ENCODE measurements around the gene CRISPLD2. TPM values are rescaled to one million over a fixed set of nuclear protein-coding genes. Genes with fewer than 3 reads are reported as not detected.

The CRISPLD2 gene
- polyA plus RNA-seq, 1 experiment, result 103 TPM

DNA sequence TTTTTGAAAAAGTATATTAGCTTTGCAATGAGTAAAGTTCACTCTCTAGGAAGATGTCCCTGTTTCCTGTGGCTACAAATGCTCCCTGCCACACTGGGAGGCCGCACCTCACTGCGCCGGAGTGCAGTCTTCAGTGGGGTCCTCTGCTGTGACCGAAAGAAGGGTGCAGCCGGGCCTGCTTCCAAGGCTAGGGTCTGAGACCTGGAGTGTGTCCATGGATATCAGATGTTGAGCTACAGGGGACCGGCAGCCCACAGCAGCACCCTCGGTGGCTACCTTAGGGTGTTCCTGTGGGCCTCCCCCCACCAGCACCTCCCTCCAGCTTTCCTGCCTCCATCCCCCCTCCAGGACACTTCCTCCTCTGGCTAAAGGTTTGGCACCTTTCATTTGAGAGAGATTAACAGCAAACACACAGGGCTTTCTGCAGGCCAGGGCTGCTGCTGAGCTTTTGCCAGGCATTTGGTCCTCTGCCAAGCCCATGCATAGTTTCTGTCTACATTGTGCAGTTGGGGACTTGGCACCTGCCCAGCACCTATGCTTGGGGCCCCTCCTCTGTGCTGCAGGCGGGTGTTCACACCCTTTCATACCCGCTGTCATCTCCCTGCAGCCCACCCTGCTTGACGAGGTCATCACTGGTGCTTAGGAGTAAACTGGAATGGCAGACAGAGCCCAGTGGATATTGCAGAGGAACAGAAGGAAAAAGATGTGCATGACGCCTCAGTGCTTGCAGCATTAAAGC, 33.8 kb upstream of the CRISPLD2 start:
- CTCF ChIA-PET, result interaction anchor here (0.8 kb wide), 1 partner anchor 186 kb away, joined by 4 read pairs; no protein-coding TSS in a partner anchor
- Histone ChIP-seq H3K27ac (ENCODE audit: low read depth, low read length) (peak overlapping the region; percentile 11), H3K4me3 (ENCODE audit: low read depth, low read length) (no peak overlapping the region), H3K9me3 (ENCODE audit: control insufficient read depth, insufficient read depth, low read length) (no peaks in the 10 kb centered on the region; the same call in 1 of the 2 replicates), H3K27me3 (ENCODE audit: control insufficient read depth, insufficient read depth, low read length) (no peaks in the 10 kb centered on the region)
- no peak for TF ChIP-seq CTCF (IDR thresholded peaks at IDR 0.05; ENCODE audit: low read depth, low read length)
- POLR2A ChIA-PET, result interaction anchor here (0.6 to 1.6 kb wide), 4 partner anchors 10 to 47 kb away, joined by 3 to 9 read pairs (median 6); partner anchors contain the start of gene CRISPLD2
- DNase-seq (ENCODE audit: low read depth, low spot score), result no peak

GRCh38 chr16:84786605-84787262, 33.1 kb upstream of the CRISPLD2 start:
- no peak overlapping the region for H3K27ac ChIP-seq (ENCODE audit: low read depth, low read length)
- CTCF ChIA-PET, result no interaction called here
- no peak for TF ChIP-seq CTCF (IDR thresholded peaks at IDR 0.05; ENCODE audit: low read depth, low read length)
- no peak overlapping the region for H3K4me3 ChIP-seq (ENCODE audit: low read depth, low read length)
- POLR2A ChIA-PET, result interaction anchor here (0.6 to 1.6 kb wide), 2 partner anchors 9 to 21 kb away, joined by 3 to 7 read pairs; no protein-coding TSS in a partner anchor
- no peaks in the 10 kb centered on the region; the same call in 1 of the 2 replicates for H3K9me3 ChIP-seq (ENCODE audit: control insufficient read depth, insufficient read depth, low read length)
- no peaks in the 10 kb centered on the region for H3K27me3 ChIP-seq (ENCODE audit: control insufficient read depth, insufficient read depth, low read length)
- no peak for DNase-seq (ENCODE audit: low read depth, low spot score)

- TF ChIP-seq CTCF (IDR thresholded peaks at IDR 0.05; ENCODE audit: low read depth, low read length), result no peak
- DNase-seq (ENCODE audit: low read depth, low spot score), result no peak
- no peaks in the 10 kb centered on the region; the same call in 1 of the 2 replicates for H3K9me3 ChIP-seq (ENCODE audit: control insufficient read depth, insufficient read depth, low read length)
- ChIA-PET CTCF (no interaction called here), POLR2A (interaction anchor here (0.6 kb wide), 1 partner anchor 22 kb away, joined by 3 read pairs; no protein-coding TSS in a partner anchor)
- H3K4me3 ChIP-seq (ENCODE audit: low read depth, low read length), result no peak overlapping the region
- no peak overlapping the region for H3K27ac ChIP-seq (ENCODE audit: low read depth, low read length)
- no peaks in the 10 kb centered on the region for H3K27me3 ChIP-seq (ENCODE audit: control insufficient read depth, insufficient read depth, low read length)
Observed at GRCh38 chr16:84787263-84787622, 32.5 kb upstream of the CRISPLD2 start.

DNA sequence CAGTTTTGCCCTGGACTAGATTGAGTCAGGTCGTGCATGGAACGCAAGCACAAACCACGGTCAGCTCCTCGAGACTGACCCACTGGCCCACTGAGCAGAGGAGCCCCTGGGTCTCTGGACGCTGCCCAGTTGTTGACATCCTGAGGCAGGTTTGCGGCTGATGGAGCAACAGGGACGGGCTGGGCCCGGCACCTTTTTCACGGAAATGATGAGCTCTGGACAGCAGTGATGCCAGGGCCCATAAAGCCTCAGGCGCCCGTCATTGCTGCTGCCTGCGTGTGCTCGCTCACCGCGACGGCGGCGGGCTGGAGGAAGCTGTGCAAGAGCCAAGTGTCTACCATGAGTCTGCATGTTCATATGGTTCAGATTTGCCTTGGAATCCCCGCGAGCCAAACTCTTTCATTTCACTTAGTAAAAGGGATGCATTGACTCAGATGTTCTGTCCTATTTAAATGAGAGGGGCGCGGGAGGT, 30.8 kb upstream of the CRISPLD2 start:
- no peak overlapping the region for H3K27ac ChIP-seq (ENCODE audit: low read depth, low read length)
- DNase-seq (ENCODE audit: low read depth, low spot score), result no peak
- no peaks in the 10 kb centered on the region; the same call in 1 of the 2 replicates for H3K9me3 ChIP-seq (ENCODE audit: control insufficient read depth, insufficient read depth, low read length)
- H3K4me3 ChIP-seq (ENCODE audit: low read depth, low read length), result no peak overlapping the region
- CTCF ChIA-PET, result no interaction called here
- TF ChIP-seq CTCF (IDR thresholded peaks at IDR 0.05; ENCODE audit: low read depth, low read length), result no peak
- H3K27me3 ChIP-seq (ENCODE audit: control insufficient read depth, insufficient read depth, low read length), result no peaks in the 10 kb centered on the region
- POLR2A ChIA-PET, result interaction anchor here (1.0 kb wide), 1 partner anchor 31 kb away, joined by 4 read pairs; the partner anchor contains the start of gene CRISPLD2

Measured in AG04450 (cell line).